Stimulated activated CD4-positive, alpha-beta T cell treated with anti-CD3 and anti-CD28 coated beads, Interleukin-2, amount 100 ng/mL, for 48 hours (primary cell): ENCODE measurements around the gene PDZD2.

ENCODE experiments used
- DNase-seq, 2 donors: peaks; one replicate each; pipeline ENCODE4 v3.0.0-alpha.2; 2020

PDZD2 gene

GRCh38 chr5:31833710-31834109 is 194.8 kb downstream of the PDZD2 start:
- no peak for DNase-seq

DNA sequence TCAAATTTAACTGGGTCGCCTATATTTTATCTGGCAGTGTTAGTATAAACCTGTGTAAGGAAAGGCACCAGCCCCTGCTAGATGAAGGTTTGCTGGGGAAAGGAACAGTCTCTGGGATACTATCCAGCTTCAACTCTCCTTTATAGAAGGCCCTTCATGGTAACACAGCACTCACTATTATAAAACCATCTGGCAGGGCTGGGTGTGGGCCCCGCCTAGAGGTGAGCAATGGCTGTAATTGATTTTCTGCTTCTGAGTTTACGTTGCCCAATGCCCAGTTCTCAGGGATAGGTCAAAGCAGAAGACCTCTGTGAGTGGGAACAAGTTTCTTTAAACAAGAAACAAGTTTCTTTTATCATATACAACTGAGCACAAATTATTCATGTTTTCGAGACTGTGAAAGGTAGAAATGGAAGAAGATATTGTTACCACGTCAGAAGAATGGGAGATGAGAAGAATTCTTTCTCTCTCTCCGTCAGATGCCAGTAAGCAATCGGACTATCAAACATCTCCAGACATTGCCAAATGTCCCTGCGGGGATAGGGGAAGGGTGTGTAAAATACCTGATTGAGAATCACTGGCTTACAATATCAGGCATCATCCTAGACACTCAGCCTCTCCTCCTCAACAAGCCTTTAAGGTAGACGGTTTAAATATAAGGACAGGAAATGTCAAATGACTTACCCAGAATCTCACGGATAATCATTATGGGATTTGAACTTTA is 205.9 kb downstream of the PDZD2 start:
- no peak for DNase-seq

- no peak for DNase-seq
Observed at GRCh38 chr5:31845361-31845760, 206.4 kb downstream of the PDZD2 start.

GRCh38 chr5:31846934-31847333 is 208.0 kb downstream of the PDZD2 start:
- no peak for DNase-seq

DNA sequence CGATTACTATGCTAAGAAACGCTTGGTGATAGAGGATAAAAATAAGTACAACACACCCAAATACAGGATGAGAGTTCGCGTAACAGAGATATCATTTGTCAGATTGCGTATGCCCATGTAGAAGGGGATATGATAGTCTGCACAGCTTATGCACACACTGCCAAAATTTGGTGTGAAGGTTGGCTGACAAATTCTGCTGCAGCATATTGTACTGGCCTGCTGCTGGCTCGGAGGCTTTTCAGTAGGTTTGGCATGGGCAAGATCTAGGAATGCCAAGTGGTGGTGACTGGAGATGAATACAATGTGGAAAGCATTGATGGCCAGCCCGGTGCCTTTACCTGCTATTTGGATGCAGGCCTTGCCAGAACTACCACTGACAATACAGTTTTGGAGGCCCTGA is 208.4 kb downstream of the PDZD2 start:
- DNase-seq, result no peak

DNA sequence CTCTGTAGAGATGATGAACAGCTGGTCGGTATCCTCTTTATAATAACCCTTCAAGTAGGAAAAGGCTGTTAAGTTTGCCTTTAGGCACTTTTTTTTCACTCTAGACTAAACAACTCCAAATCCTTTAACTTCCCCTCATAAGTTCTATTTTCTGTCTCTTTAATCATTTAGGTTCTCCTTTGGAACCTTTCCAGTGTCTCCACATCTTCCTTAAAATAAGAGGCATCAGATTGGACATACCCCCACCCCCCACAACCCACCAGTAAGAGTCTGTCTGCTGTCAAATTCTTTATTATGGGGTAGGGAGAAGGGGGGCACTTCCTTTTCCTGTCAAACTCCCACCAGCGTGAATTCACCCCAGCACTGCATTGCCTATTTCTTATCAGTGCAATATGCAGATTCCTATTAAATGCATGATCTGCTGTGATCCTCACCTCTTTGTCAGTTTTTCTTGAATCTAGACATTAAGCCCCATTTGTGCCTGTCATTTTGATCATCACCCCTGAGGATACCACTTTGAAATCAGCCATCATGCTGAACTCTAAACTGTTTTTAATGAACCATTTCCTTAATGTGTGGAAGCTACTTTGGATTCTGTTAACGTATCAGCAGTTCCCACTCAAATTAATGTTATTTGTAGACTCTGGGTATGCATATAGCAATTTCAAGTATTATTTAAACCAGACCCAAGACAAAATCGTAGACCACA is 212.2 kb downstream of the PDZD2 start:
- no peak for DNase-seq

GRCh38 chr5:31853398-31854135 is 214.6 kb downstream of the PDZD2 start:
- DNase-seq, result no peak

GRCh38 chr5:31854181-31855133 is 215.5 kb downstream of the PDZD2 start:
- no peak for DNase-seq

GRCh38 chr5:31855134-31856040 is 216.5 kb downstream of the PDZD2 start:
- no peak for DNase-seq

- DNase-seq, result no peak
Observed at GRCh38 chr5:31859096-31859495, 220.2 kb downstream of the PDZD2 start.

DNA sequence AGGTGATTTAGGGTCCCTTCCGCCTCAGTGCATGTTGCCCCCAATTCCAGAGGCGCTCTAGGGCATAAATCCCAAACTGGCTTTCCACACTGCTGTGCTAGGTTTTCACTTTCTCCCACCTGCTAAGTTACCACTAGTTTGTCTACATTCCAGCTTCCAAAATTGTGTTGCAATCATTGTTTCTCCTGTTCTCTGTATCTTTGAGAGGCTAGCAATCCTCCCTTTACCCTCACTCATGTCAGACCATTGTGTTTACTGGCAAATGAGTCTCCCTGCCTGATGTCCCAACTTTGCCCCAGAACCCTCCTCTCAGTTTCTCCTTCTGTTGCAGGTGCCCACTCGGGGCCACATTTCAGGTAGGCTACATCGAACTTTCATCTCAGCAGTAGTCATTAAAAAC is 221.3 kb downstream of the PDZD2 start:
- DNase-seq, result no peak

- no peak for DNase-seq
Observed at GRCh38 chr5:31860726-31861433, 221.9 kb downstream of the PDZD2 start.

DNA sequence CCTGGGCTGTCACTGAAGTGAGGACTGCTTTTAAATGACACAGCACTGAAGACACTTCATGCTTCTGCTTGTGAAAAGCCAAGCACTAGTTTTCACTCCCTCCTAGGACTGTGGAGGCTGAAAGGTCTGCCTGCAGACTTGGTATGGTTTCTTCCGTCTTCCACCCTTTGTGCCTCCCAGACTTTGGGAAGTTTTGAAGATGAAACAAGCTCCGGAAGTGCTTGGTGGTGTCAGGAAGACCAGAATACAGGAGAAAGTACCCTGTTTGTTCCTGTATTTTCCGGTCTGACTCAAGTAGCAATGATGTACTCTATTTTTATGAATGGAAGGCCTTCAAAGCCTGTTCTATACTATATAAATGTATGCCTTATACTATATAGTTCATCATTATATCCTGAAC is 222.7 kb downstream of the PDZD2 start:
- DNase-seq, result no peak

GRCh38 chr5:31863991-31864411 is 225.1 kb downstream of the PDZD2 start:
- DNase-seq, result no peak

DNA sequence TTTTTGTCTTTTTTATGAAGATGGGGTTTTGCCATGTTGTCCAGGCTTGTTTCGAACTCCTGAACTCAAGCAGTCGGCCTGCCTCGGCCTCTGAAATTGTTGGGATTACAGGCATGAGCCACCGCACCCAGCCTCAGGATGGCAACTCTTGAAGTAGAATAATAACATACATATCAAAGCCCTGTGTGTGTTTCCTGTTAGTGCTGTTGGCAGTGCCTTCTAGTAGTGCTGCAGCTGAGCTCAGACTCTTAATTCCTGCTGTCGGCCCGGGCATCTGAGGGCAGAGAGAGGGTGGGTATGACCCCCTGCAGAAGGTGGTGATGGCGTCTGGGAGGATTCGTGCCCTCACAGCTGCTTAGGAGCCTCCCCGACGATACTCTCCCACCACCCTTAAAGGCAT is 227.2 kb downstream of the PDZD2 start:
- no peak for DNase-seq

DNA sequence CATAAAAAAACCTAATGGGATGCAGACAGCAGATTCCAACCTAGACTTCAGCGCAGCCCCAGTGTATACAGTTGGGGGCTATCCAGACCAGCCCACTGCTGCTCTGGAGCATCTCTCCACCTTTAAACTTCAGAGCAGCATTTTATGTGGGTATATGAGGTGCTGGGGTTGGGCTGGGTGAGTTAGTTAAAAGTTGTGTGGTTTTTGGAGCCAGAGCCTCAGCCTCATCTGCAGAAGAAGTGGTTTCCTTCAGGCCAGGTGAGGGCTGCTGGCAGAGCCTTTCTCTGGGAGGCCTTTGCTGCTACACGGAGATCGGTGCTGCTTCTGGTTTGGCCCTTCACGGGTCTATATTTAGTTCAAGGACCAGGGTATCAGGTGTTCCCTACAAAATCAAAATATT is 228.3 kb downstream of the PDZD2 start:
- no peak for DNase-seq

GRCh38 chr5:31880449-31880848 is 241.5 kb downstream of the PDZD2 start:
- DNase-seq, result no peak

DNA sequence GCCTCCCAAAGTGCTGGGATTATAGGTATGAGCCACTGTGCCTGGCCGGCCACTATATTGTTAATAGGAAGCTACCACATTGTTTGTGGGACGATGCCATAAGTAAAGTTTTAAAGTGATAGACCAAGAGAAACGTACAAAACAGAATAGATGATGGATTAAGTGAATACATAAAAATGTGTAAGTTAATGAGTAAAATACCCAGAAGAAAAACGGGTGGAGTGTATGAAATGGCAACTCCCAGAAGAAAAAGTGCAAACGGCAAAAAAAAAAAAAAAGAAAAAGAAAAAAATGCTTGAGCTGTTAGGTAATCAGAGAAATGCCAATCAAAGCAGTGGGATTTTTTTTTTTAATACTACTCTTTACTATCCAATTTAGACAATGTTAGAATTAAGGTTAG is 246.0 kb downstream of the PDZD2 start:
- no peak for DNase-seq

DNA sequence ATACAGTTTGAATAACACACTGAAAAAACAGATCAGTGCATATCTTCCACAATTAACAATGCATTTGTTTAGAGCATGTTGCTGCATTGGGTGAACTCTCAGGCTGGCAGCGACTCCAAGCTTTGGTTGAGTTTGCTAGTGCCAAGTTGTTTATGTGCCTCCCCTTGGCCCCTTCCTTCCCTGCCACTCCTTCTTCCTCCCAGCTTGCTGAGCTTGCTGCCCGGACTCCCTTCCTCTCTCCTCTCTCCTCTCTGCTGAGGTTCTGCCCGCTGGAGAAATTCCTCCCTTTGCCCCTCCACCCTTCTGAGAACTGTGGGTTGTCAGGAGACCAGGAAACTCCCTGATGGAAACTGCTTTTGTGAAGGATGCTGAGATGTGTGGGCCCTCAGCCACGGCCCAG is 247.3 kb downstream of the PDZD2 start:
- DNase-seq, result no peak

DNA sequence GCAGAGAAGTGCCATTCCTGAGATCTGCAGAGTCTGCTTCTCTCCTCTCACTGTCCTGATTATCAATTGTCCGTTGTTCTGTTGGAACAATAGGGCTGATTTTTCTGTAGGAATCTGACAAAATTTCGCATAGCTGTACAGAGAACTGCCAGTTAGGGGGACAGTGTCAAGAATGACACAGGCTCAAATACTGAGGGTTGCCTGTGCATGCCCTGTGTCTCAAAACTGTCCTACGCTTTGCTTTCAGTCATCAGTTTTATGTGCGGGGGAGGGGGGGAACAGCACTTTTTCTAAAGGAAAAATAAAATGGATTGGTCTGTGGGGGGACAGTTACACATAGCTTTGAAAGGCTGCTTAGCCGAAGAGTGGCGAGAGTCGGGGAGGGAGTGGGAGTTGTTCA is 248.6 kb downstream of the PDZD2 start:
- DNase-seq, result no peak

- no peak for DNase-seq
Observed at GRCh38 chr5:31888564-31888963, 249.6 kb downstream of the PDZD2 start.
